IMR-90 (cell line): ENCODE results near the gene ACP2. TPM values are rescaled to one million over a fixed set of nuclear protein-coding genes. Genes with fewer than 3 reads are reported as not detected.

Experiments
- ATAC-seq: fragments of 200-7000 bp; cut with Tn5 transposase; 2 replicates; pipeline ENCODE4 v1.9.1; 2020; ENCODE audit warnings: low read depth, mild to moderate bottlenecking, moderate library complexity
- BruUV-seq: library from RNA; stranded (reverse); fragments of 400-500 nt; replicated peaks from 2 replicates; lab custom pipeline; 2021; lab: Mats Ljungman, UMichigan
- CTCF ChIA-PET: fragments of 300-600 bp; formaldehyde crosslinking; extraction: SDS; loops from one replicate; lab custom pipeline; 2021; ENCODE audit warnings: antibody characterized with exemption; lab: Yijun Ruan, JAX
- POLR2A ChIA-PET: fragments of 300-600 bp; sonication (Branson Sonifier 250); formaldehyde crosslinking; loops from one replicate; lab custom pipeline; 2022; ENCODE audit warnings: antibody characterized with exemption; ENCODE audit not compliant: unreplicated experiment; lab: Charles Lee
- DNase-seq: peaks from one replicate; pipeline ENCODE4 v3.0.0; 2013
- H2AFZ ChIP-seq: replicated peaks from 2 replicates; pipeline ENCODE3; 2013; ENCODE audit warnings: low read length, mild to moderate bottlenecking; ENCODE audit not compliant: poor library complexity
- H2AK5ac ChIP-seq: 2 replicates; pipeline ENCODE4 v1.6.1; 2013; ENCODE audit warnings: low read depth, low read length, inconsistent platforms
- H2AK9ac ChIP-seq: replicated peaks from 2 replicates; pipeline ENCODE3; 2013; ENCODE audit warnings: mild to moderate bottlenecking, low read depth, low read length, moderate library complexity; ENCODE audit not compliant: poor library complexity
- H2BK120ac ChIP-seq: 2 replicates; pipeline ENCODE4 v1.6.1; 2013; ENCODE audit warnings: low read depth, low read length, inconsistent platforms
- H2BK15ac ChIP-seq: 3 replicates; pipeline ENCODE4 v1.6.1; 2013; ENCODE audit warnings: low read depth, low read length, inconsistent platforms
- H2BK20ac ChIP-seq: 2 replicates; pipeline ENCODE4 v1.6.1; 2013; ENCODE audit warnings: low read depth, mild to moderate bottlenecking, inconsistent platforms, low read length, moderate library complexity
- H2BK5ac ChIP-seq: 2 replicates; pipeline ENCODE4 v1.6.1; 2013; ENCODE audit warnings: mild to moderate bottlenecking, low read depth, low read length, inconsistent platforms; ENCODE audit not compliant: poor library complexity, severe bottlenecking
- H3K14ac ChIP-seq: replicated peaks from 2 replicates; pipeline ENCODE4 v1.6.1; 2013; ENCODE audit warnings: low read depth, low read length, inconsistent platforms
- H3K18ac ChIP-seq: 2 replicates; pipeline ENCODE4 v1.6.1; 2013; ENCODE audit warnings: low read depth, low read length, control low read depth
- H3K23ac ChIP-seq: 2 replicates; pipeline ENCODE4 v1.6.1; 2013; ENCODE audit warnings: low read depth, low read length, inconsistent platforms
- H3K27ac ChIP-seq: 2 replicates; pipeline ENCODE4 v1.5.1; 2013; ENCODE audit warnings: mild to moderate bottlenecking, control low read depth, low read length; ENCODE audit not compliant: insufficient read depth
- H3K27me3 ChIP-seq: 2 replicates; pipeline ENCODE4 v1.6.1; 2013; ENCODE audit warnings: low read length; ENCODE audit not compliant: control insufficient read depth, insufficient read depth
- H3K36me3 ChIP-seq: 2 replicates; pipeline ENCODE4 v1.6.1; 2013; ENCODE audit warnings: low read length, mixed read lengths; ENCODE audit not compliant: control insufficient read depth, insufficient read depth
- H3K4ac ChIP-seq: 2 replicates; pipeline ENCODE4 v1.6.1; 2013; ENCODE audit warnings: low read depth, low read length, inconsistent platforms
- H3K4me1 ChIP-seq: 2 replicates; pipeline ENCODE4 v1.6.1; 2013; ENCODE audit warnings: low read length, mixed read lengths; ENCODE audit not compliant: control insufficient read depth, insufficient read depth
- H3K4me2 ChIP-seq: 2 replicates; pipeline ENCODE4 v1.6.1; 2013; ENCODE audit warnings: low read depth, mild to moderate bottlenecking, control low read depth, low read length, moderate library complexity
- H3K4me3 ChIP-seq: 2 replicates; pipeline ENCODE4 v1.5.1; 2013; ENCODE audit warnings: low read depth, mild to moderate bottlenecking, control low read depth, low read length, moderate library complexity; ENCODE audit not compliant: insufficient read depth
- H3K56ac ChIP-seq: 2 replicates; pipeline ENCODE4 v1.6.1; 2013; ENCODE audit warnings: low read length, inconsistent platforms; ENCODE audit not compliant: insufficient read depth; ENCODE audit errors: extremely low read depth
- H3K79me1 ChIP-seq, 2 experiments: 2 replicates each; pipeline ENCODE4 v1.6.1; 2013; ENCODE audit warnings: low read length in 2 of 2, inconsistent platforms in 1 of 2, low read depth in 1 of 2
- H3K9ac ChIP-seq: 2 replicates; pipeline ENCODE4 v1.6.1; 2013; ENCODE audit warnings: low read depth, low read length, control low read depth
- H3K9me1 ChIP-seq: 2 replicates; pipeline ENCODE4 v1.6.1; 2013; ENCODE audit warnings: low read length, inconsistent platforms; ENCODE audit not compliant: insufficient read depth
- H3K9me3 ChIP-seq: 2 replicates; pipeline ENCODE4 v1.6.1; 2013; ENCODE audit warnings: low read length; ENCODE audit not compliant: control insufficient read depth, insufficient read depth
- H4K20me1 ChIP-seq: 2 replicates; pipeline ENCODE4 v1.6.1; 2013; ENCODE audit warnings: low read length, inconsistent platforms; ENCODE audit not compliant: insufficient read depth
- H4K5ac ChIP-seq: 2 replicates; pipeline ENCODE4 v1.6.1; 2013; ENCODE audit warnings: mild to moderate bottlenecking, low read depth, low read length, control low read depth
- H4K8ac ChIP-seq, 2 experiments: 2 replicates each; pipeline ENCODE4 v1.6.1; 2013; ENCODE audit warnings: low read depth in 2 of 2, low read length in 2 of 2, control low read depth in 1 of 2, inconsistent platforms in 1 of 2
- H4K91ac ChIP-seq: 2 replicates; pipeline ENCODE4 v1.6.1; 2013; ENCODE audit warnings: low read depth, low read length, inconsistent platforms; ENCODE audit not compliant: insufficient read depth
- FOS ChIP-seq: fragments of 150-350 bp; IDR thresholded peaks from 2 replicates; pipeline ENCODE4 v1.6.1; 2016; ENCODE audit warnings: low read depth, low read length
- POLR2A ChIP-seq: IDR thresholded peaks from 2 replicates; pipeline ENCODE4 v1.6.1; 2012; ENCODE audit warnings: mild to moderate bottlenecking, low read depth, low read length
- RAD21 ChIP-seq: IDR thresholded peaks from 2 replicates; pipeline ENCODE4 v1.6.1; 2012; ENCODE audit warnings: low read length, improper control_type of control experiment
- RFX5 ChIP-seq: IDR thresholded peaks from 2 replicates; pipeline ENCODE4 v1.8.0; 2012; ENCODE audit warnings: low read depth, mild to moderate bottlenecking, low read length, moderate library complexity
- SMC3 ChIP-seq: fragments of 150-350 bp; IDR thresholded peaks from 2 replicates; pipeline ENCODE4 v1.6.1; 2016; ENCODE audit warnings: low read depth, mild to moderate bottlenecking, antibody characterized with exemption, low read length, moderate library complexity
- WGBS, 2 experiments: methylation state at CpG; one replicate each; pipeline versions ENCODE4 v1.1.5 to v1.1.7; 2013; ENCODE audit warnings: missing lambda C conversion rate in 2 of 2; ENCODE audit not compliant: insufficient read length in 1 of 2; ENCODE audit errors: extremely low coverage in 2 of 2; 5-methylcytosine and 5-hydroxymethylcytosine counted together
- dilution Hi-C: fragments of 300-500 bp; cut with HindIII; formaldehyde crosslinking; loops from one replicate; pipeline ENCODE4 v1.14.3; 2018; ENCODE audit warnings: low sequenced_read_pairs; ENCODE audit not compliant: unreplicated experiment
- in situ Hi-C: fragments of 300-500 bp; cut with MboI; formaldehyde crosslinking; loops from 3 replicates; pipeline ENCODE4 v1.14.3; 2019; ENCODE audit warnings: low sequenced_read_pairs, inconsistent platforms, mixed read lengths
- intact Hi-C: fragments of 100-400 bp; cut with micrococcal nuclease; formaldehyde crosslinking; loops from 2 replicates; pipeline ENCODE4 v1.10.0; 2022
- polyA plus RNA-seq, 3 experiments: library from polyadenylated mRNA; depleted of rRNA; stranded (reverse); fragments of >200 nt; gene quantifications; 2 replicates each; pipeline ENCODE4 v1.2.3, GENCODE V29; 2012; ENCODE audit warnings: low replicate concordance in 1 of 3
- total RNA-seq: library from RNA; depleted of rRNA; stranded (reverse); fragments of >200 nt; gene quantifications from 2 replicates; pipeline ENCODE4 v1.2.3, GENCODE V29; 2012
- TF ChIP-seq, protein P1 (sequence below): fragments of 150-350 bp; IDR thresholded peaks from 2 replicates; pipeline ENCODE4 v1.6.1; 2017; ENCODE audit warnings: mild to moderate bottlenecking, antibody characterized with exemption, low read length, low read depth
- TF ChIP-seq, protein P2 (sequence below): fragments of 150-350 bp; IDR thresholded peaks from 2 replicates; pipeline ENCODE4 v1.6.1; 2016; ENCODE audit warnings: low read depth, mild to moderate bottlenecking, low read length, moderate library complexity, borderline replicate concordance
- TF ChIP-seq, protein P3 (sequence below): conservative IDR thresholded peaks from 2 replicates; pipeline ENCODE4 v1.5.1; 2012; ENCODE audit warnings: mild to moderate bottlenecking, low read depth, low read length, improper control_type of control experiment

ACP2 gene
- total and polyA plus RNA-seq, 2 of the 4 experiments (the other 2 are of a cell fraction): 17.7 to 23.6 TPM

DNA sequence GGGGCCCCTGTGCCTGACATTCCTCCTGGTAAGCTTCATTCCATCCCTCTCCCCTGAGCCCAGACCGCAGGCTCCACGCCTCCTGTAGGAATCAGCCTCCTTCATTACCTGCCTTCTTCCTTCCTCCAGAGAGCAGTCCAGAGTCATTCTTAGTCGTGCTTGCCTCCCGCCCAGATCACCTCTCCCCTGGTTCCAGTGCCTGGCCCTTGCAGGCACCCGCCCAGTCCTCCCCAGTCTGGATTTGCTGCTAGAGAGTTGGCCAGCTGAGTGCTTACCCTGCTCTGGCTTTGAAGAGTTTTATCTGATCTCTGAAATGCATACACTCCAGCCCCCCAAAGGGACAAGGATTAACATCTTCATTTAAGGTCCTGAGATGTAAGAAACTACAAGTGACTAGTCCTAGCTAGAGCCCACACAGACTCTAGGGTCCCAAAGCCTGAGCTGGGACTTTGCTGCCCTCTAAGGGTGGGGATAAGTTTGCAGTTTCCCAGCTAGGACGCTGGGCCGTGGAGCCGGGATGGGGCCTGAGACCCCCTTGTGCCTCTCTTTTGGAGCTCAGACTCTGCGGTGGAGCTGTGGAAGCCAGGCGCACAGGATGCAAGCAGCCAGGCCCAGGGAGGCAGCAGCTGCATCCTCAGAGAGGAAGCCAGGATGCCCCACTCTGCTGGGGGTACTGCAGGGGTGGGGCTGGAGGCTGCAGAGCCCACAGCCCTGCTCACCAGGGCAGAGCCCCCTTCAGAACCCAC, 10.8 kb upstream of the ACP2 start (continued):
- TF ChIP-seq, protein P1, sequence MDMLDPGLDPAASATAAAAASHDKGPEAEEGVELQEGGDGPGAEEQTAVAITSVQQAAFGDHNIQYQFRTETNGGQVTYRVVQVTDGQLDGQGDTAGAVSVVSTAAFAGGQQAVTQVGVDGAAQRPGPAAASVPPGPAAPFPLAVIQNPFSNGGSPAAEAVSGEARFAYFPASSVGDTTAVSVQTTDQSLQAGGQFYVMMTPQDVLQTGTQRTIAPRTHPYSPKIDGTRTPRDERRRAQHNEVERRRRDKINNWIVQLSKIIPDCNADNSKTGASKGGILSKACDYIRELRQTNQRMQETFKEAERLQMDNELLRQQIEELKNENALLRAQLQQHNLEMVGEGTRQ: no peak

DNA sequence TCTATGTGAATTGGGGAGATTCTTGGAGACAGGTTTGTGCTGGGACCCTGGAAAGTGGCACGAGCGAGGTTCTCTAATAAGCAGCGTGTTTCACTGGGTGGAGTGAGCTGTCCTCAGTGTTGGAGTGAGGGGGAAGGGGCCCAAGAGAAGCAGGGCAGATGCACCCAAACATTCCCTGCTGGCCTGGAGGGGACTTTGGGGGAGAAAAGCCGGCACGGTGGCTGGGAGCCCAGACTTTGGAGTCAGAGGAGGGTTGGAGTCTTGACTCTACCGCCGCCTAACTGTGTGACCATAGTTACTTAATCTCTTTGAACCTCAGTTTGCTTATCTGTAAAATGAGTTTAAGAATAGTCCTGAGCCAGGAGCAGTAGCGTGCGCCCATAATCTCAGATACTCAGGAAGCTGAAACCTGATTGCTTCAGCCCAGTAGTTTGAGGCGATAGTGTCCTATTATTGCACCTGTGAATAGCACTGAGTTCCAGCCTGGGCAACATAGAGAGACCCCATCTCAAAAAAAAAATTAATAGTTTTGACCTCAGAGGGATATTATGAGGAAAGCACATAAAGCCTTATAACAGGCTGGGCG, 9.8 kb upstream of the ACP2 start:
- intact Hi-C loops: loop anchor here (1.0 to 5.0 kb wide), 2 partner anchors 97 to 149 kb away; partner anchors contain the start of gene SLC39A13
- in situ Hi-C loops: no loop called here
- WGBS, 2 experiments: 30% methylated on average over 4 of the region's 11 CpGs; no CpG with 5 or more reads in 1 of the 2 experiments
- H3K18ac ChIP-seq: peak overlapping the region; percentile 3; the same call in 1 of the 2 replicates
- dilution Hi-C loops: no loop called here
- H3K4me1 ChIP-seq: peaks cover 24% of the 10 kb centered on the region
- no peak overlapping the region for H2BK5ac ChIP-seq
- ATAC-seq: no peak
- H3K4me2 ChIP-seq: peak overlapping the region; percentile 80; the same call in 1 of the 2 replicates
- peaks cover 6% of the 10 kb centered on the region; the same call in 1 of the 2 replicates for H3K36me3 ChIP-seq
- peak overlapping the region; percentile 52 for H3K9ac ChIP-seq
- H2AK9ac ChIP-seq: peak overlapping the region; percentile 70
- H2BK15ac ChIP-seq: peak overlapping the region; percentile 95; the same call in 2 of the 3 replicates
- CTCF ChIA-PET: interaction anchor here (1.0 to 2.5 kb wide), 5 partner anchors 24 to 81 kb away, joined by 3 to 12 read pairs (median 4); no protein-coding TSS in a partner anchor
- peak overlapping the region; percentile 90 for H2AFZ ChIP-seq
- peak overlapping the region; percentile 10 for H3K14ac ChIP-seq
- H2BK20ac ChIP-seq: no peak overlapping the region
- H3K27ac ChIP-seq: peak overlapping the region; percentile 72
- BruUV-seq: no TSS peak
- POLR2A ChIA-PET: interaction anchor here (0.9 to 1.0 kb wide), 2 partner anchors 13 to 43 kb away, joined by 4 read pairs; partner anchors contain the start of gene DDB2
- H3K23ac ChIP-seq: peak overlapping the region; percentile 0; the same call in 1 of the 2 replicates
- DNase-seq: no peak
- H4K91ac ChIP-seq: peak overlapping the region; percentile 76; the same call in 1 of the 2 replicates
- peak overlapping the region; percentile 83 for H3K4ac ChIP-seq
- H3K56ac ChIP-seq: no peak overlapping the region
- no peaks in the 10 kb centered on the region for H3K27me3 ChIP-seq
- H3K9me1 ChIP-seq: peaks cover 9% of the 10 kb centered on the region
- no peaks in the 10 kb centered on the region for H4K20me1 ChIP-seq
- peak overlapping the region; percentile 79; the same call in 1 of the 2 replicates for H2BK120ac ChIP-seq
- no peak overlapping the region; the same call in 1 of the 2 replicates for H3K4me3 ChIP-seq
- peak overlapping the region; percentile 43 for H2AK5ac ChIP-seq
- peak overlapping the region; percentile 23; the same call in 1 of the 2 replicates for H4K5ac ChIP-seq
- peaks cover 3 to 32% of the 10 kb centered on the region in 2 experiments; a peak in 3 of 4 replicates for H3K79me1 ChIP-seq
- no peaks in the 10 kb centered on the region for H3K9me3 ChIP-seq
- peak overlapping the region; percentile 61 to 97 for H4K8ac ChIP-seq
- no peak for TF ChIP-seq FOS
- TF ChIP-seq, protein P1: no peak
- TF ChIP-seq, protein P2, sequence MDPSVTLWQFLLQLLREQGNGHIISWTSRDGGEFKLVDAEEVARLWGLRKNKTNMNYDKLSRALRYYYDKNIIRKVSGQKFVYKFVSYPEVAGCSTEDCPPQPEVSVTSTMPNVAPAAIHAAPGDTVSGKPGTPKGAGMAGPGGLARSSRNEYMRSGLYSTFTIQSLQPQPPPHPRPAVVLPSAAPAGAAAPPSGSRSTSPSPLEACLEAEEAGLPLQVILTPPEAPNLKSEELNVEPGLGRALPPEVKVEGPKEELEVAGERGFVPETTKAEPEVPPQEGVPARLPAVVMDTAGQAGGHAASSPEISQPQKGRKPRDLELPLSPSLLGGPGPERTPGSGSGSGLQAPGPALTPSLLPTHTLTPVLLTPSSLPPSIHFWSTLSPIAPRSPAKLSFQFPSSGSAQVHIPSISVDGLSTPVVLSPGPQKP: no peak
- TF ChIP-seq POLR2A: no peak
- TF ChIP-seq RAD21: no peak
- no peak for TF ChIP-seq RFX5
- TF ChIP-seq, protein P3, sequence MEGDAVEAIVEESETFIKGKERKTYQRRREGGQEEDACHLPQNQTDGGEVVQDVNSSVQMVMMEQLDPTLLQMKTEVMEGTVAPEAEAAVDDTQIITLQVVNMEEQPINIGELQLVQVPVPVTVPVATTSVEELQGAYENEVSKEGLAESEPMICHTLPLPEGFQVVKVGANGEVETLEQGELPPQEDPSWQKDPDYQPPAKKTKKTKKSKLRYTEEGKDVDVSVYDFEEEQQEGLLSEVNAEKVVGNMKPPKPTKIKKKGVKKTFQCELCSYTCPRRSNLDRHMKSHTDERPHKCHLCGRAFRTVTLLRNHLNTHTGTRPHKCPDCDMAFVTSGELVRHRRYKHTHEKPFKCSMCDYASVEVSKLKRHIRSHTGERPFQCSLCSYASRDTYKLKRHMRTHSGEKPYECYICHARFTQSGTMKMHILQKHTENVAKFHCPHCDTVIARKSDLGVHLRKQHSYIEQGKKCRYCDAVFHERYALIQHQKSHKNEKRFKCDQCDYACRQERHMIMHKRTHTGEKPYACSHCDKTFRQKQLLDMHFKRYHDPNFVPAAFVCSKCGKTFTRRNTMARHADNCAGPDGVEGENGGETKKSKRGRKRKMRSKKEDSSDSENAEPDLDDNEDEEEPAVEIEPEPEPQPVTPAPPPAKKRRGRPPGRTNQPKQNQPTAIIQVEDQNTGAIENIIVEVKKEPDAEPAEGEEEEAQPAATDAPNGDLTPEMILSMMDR: no peak
- no peak for TF ChIP-seq SMC3
